DND-41 (cell line): Measurements from ENCODE around the gene SIPA1L3.

ENCODE experiments used
- ATAC-seq: fragments of 200-7000 bp; cut with Tn5 transposase; 3 replicates; pipeline ENCODE4 v1.9.1; 2021; ENCODE audit warnings: low read depth; ENCODE audit not compliant: insufficient read depth
- DNase-seq: peaks from one replicate; pipeline ENCODE4 v3.0.0-alpha.2; 2020
- H2AFZ ChIP-seq: 2 replicates; pipeline ENCODE4 v1.6.0; 2012; ENCODE audit warnings: low read depth, low read length
- H3K27ac ChIP-seq: 2 replicates; pipeline ENCODE4 v1.5.1; 2012; ENCODE audit warnings: low read length, inconsistent platforms
- H3K27me3 ChIP-seq: fragments of 200-600 bp; sonication (generic); 2 replicates; pipeline ENCODE4 v1.6.0; 2012; ENCODE audit warnings: low read length, mild to moderate bottlenecking, inconsistent platforms; ENCODE audit not compliant: insufficient read depth, poor library complexity
- H3K36me3 ChIP-seq: 2 replicates; pipeline ENCODE4 v1.5.1; 2012; ENCODE audit warnings: low read length, inconsistent platforms; ENCODE audit not compliant: insufficient read depth
- H3K4me1 ChIP-seq: 2 replicates; pipeline ENCODE4 v1.5.1; 2012; ENCODE audit warnings: mild to moderate bottlenecking, low read length; ENCODE audit not compliant: insufficient read depth
- H3K4me2 ChIP-seq: 2 replicates; pipeline ENCODE4 v1.6.0; 2012; ENCODE audit warnings: mild to moderate bottlenecking, moderate library complexity, low read length, inconsistent platforms; ENCODE audit not compliant: insufficient read depth
- H3K4me3 ChIP-seq, 2 experiments: fragments of 200-600 bp in 1 of 2; shearing (Covaris generic) in 1 of 2; 2 replicates each; pipeline ENCODE4 v1.5.1; 2012 to 2016; ENCODE audit warnings: inconsistent platforms in 2 of 2, low read length in 2 of 2, mild to moderate bottlenecking in 2 of 2, low read depth in 1 of 2, moderate library complexity in 1 of 2
- H3K79me2 ChIP-seq: 2 replicates; pipeline ENCODE4 v1.6.0; 2012; ENCODE audit warnings: low read length, inconsistent platforms; ENCODE audit not compliant: insufficient read depth
- H3K9ac ChIP-seq: 2 replicates; pipeline ENCODE4 v1.6.0; 2012; ENCODE audit warnings: low read depth, mild to moderate bottlenecking, inconsistent platforms, low read length, moderate library complexity
- H3K9me3 ChIP-seq: 2 replicates; pipeline ENCODE4 v1.5.1; 2012; ENCODE audit warnings: low read length, moderate library complexity, mild to moderate bottlenecking, inconsistent platforms; ENCODE audit not compliant: insufficient read depth, severe bottlenecking
- H4K20me1 ChIP-seq: 2 replicates; pipeline ENCODE4 v1.6.0; 2012; ENCODE audit warnings: low read length; ENCODE audit not compliant: insufficient read depth
- CTCF ChIP-seq: IDR thresholded peaks from 2 replicates; pipeline ENCODE4 v1.5.1; 2012; ENCODE audit warnings: borderline replicate concordance, low read length, moderate library complexity, mild to moderate bottlenecking; ENCODE audit not compliant: poor library complexity, severe bottlenecking; ENCODE audit errors: extremely low read depth
- EZH2 ChIP-seq: IDR thresholded peaks from 3 replicates; pipeline ENCODE4 v1.6.1; 2012; ENCODE audit warnings: borderline replicate concordance, low read depth, mild to moderate bottlenecking, moderate library complexity, low read length, inconsistent platforms; ENCODE audit not compliant: severe bottlenecking

The SIPA1L3 gene

GRCh38 chr19:38031423-38031770, 124.4 kb downstream of the SIPA1L3 start:
- H3K4me3 ChIP-seq: no peak overlapping the region

GRCh38 chr19:38032151-38032550, 125.1 kb downstream of the SIPA1L3 start:
- Histone ChIP-seq H3K79me2 (no peaks in the 10 kb centered on the region), H3K4me2 (no peak overlapping the region)
- no peak for TF ChIP-seq EZH2
- TF ChIP-seq CTCF: no peak

More at GRCh38 chr19:38031423-38031770, 124.4 kb downstream of the SIPA1L3 start:
- Histone ChIP-seq H3K9ac (no peak overlapping the region), H3K79me2 (no peaks in the 10 kb centered on the region), H3K27me3 (no peaks in the 10 kb centered on the region), H3K36me3 (peaks cover 3% of the 10 kb centered on the region; the same call in 1 of the 2 replicates), H3K4me2 (no peak overlapping the region), H4K20me1 (0 out of 2 replicates have a peak, but pooled peaks cover 2% of the 10 kb centered on the region), H3K27ac (no peak overlapping the region), H3K9me3 (no peaks in the 10 kb centered on the region), H3K4me1 (no peaks in the 10 kb centered on the region), H2AFZ (no peak overlapping the region)
- ATAC-seq: no peak
- TF ChIP-seq CTCF (no peak), EZH2 (no peak)
- DNase-seq: no peak

GRCh38 chr19:38032951-38033350, 125.9 kb downstream of the SIPA1L3 start:
- H3K36me3 ChIP-seq: peaks cover 3% of the 10 kb centered on the region; the same call in 1 of the 2 replicates
- H2AFZ ChIP-seq: no peak overlapping the region
- no peaks in the 10 kb centered on the region for H3K79me2 ChIP-seq
- H3K4me3 ChIP-seq: no peak overlapping the region
- DNase-seq (no peak), ATAC-seq (no peak)
- TF ChIP-seq CTCF (no peak), EZH2 (no peak)
- H3K9me3 ChIP-seq: no peaks in the 10 kb centered on the region
- no peaks in the 10 kb centered on the region for H3K4me1 ChIP-seq
- no peak overlapping the region for H3K9ac ChIP-seq
- no peaks in the 10 kb centered on the region for H4K20me1 ChIP-seq
- no peak overlapping the region for H3K4me2 ChIP-seq
- H3K27ac ChIP-seq: no peak overlapping the region
- no peaks in the 10 kb centered on the region for H3K27me3 ChIP-seq

More at GRCh38 chr19:38032151-38032550, 125.1 kb downstream of the SIPA1L3 start:
- no peak overlapping the region for H3K4me3 ChIP-seq
- H4K20me1 ChIP-seq: 0 out of 2 replicates have a peak, but pooled peaks cover 2% of the 10 kb centered on the region
- H3K9me3 ChIP-seq: no peaks in the 10 kb centered on the region
- no peaks in the 10 kb centered on the region for H3K4me1 ChIP-seq
- ATAC-seq (no peak), DNase-seq (no peak)
- H3K9ac ChIP-seq: no peak overlapping the region
- H3K27me3 ChIP-seq: no peaks in the 10 kb centered on the region
- no peak overlapping the region for H3K27ac ChIP-seq
- peaks cover 3% of the 10 kb centered on the region; the same call in 1 of the 2 replicates for H3K36me3 ChIP-seq
- H2AFZ ChIP-seq: no peak overlapping the region
